HCT116 (cell line): ENCODE measurements around the gene NAT16.

Experiments used
- CTCF ChIP-seq, 3 experiments: fragments of 200-600 bp in 1 of 3; sonication (generic) in 1 of 3; IDR thresholded peaks in 2 of 3; conservative IDR thresholded peaks in 1 of 3; 2 replicates each; pipeline ENCODE4 v1.5.1; 2012 to 2017; ENCODE audit warnings: low read depth in 2 of 3, low read length in 2 of 3, antibody characterized with exemption in 1 of 3, borderline replicate concordance in 1 of 3, control low read depth in 1 of 3, mild to moderate bottlenecking in 1 of 3, mixed read lengths in 1 of 3, mixed run types in 1 of 3, moderate library complexity in 1 of 3; ENCODE audit not compliant: insufficient read depth in 1 of 3
- EZH2 ChIP-seq: fragments of 200-600 bp; sonication (generic); IDR thresholded peaks from 2 replicates; pipeline ENCODE4 v1.6.1; 2017; ENCODE audit warnings: antibody characterized with exemption, mixed run types
- EZH2phosphoT487 ChIP-seq: fragments of 200-600 bp; IDR thresholded peaks from 2 replicates; pipeline ENCODE4 v1.6.1; 2018; ENCODE audit warnings: antibody characterized with exemption, borderline replicate concordance
- JUND ChIP-seq: IDR thresholded peaks from 2 replicates; pipeline ENCODE4 v1.6.1; 2012
- MAX ChIP-seq: IDR thresholded peaks from 2 replicates; pipeline ENCODE4 v1.6.1; 2012
- POLR2A ChIP-seq: IDR thresholded peaks from 2 replicates; pipeline ENCODE4 v1.7.0; 2011; ENCODE audit warnings: borderline replicate concordance; ENCODE audit not compliant: insufficient read depth, insufficient read length; ENCODE audit errors: extremely low read depth
- POLR2AphosphoS5 ChIP-seq: IDR thresholded peaks from 2 replicates; pipeline ENCODE4 v1.6.1; 2011; ENCODE audit warnings: mild to moderate bottlenecking, low read depth, low read length, moderate library complexity
- RAD21 ChIP-seq: IDR thresholded peaks from 2 replicates; pipeline ENCODE4 v1.6.1; 2012; ENCODE audit warnings: low read depth, mild to moderate bottlenecking
- REST ChIP-seq: IDR thresholded peaks from 2 replicates; pipeline ENCODE4 v1.6.1; 2012; ENCODE audit warnings: low read depth
- SIN3A ChIP-seq: IDR thresholded peaks from 2 replicates; pipeline ENCODE4 v1.6.1; 2012; ENCODE audit warnings: low read depth
- SP1 ChIP-seq: IDR thresholded peaks from 2 replicates; pipeline ENCODE4 v1.6.1; 2012; ENCODE audit warnings: low read depth
- ZBTB33 ChIP-seq: IDR thresholded peaks from 2 replicates; pipeline ENCODE4 v1.6.1; 2011; ENCODE audit warnings: mild to moderate bottlenecking, low read length, moderate library complexity; ENCODE audit not compliant: insufficient replicate concordance; ENCODE audit errors: extremely low read depth

GRCh38 chr7:101216001-101216859, 36.1 kb upstream of the NAT16 start:
- TF ChIP-seq MAX (no peak), POLR2AphosphoS5 (no peak), CTCF (IDR thresholded peaks at IDR 0.05 in 2 of 3, conservative IDR thresholded peaks at IDR 0.05 in 1 of 3; ENCODE audit: borderline replicate concordance in 1 of 3, insufficient read depth in 1 of 3, low read depth in 2 of 3, low read length in 2 of 3) (no peak), REST (no peak), POLR2A (no peak), EZH2 (no peak), SP1 (no peak), SIN3A (no peak), RAD21 (no peak), JUND (no peak), EZH2phosphoT487 (no peak), ZBTB33 (no peak)
